NCI-H446 treated with DMSO at 0.1 percent for 48 hours (cell line): ENCODE measurements around the gene PBRM1.
"Not testable (repeated sequence)": the region's sequence is repeated elsewhere in the genome, so short reads cannot be mapped to it uniquely, and the experiment has no call there.

Experiments used
- DNase-seq: peaks from one replicate; lab custom pipeline; 2025; lab: John Stamatoyannopoulos, UW

PBRM1 gene

GRCh38 chr3:52704611-52705437 lies 19.1 kb upstream of the PBRM1 start:
- no peak for DNase-seq

GRCh38 chr3:52703341-52703740 lies 17.6 kb upstream of the PBRM1 start:
- DNase-seq, result no peak

DNA sequence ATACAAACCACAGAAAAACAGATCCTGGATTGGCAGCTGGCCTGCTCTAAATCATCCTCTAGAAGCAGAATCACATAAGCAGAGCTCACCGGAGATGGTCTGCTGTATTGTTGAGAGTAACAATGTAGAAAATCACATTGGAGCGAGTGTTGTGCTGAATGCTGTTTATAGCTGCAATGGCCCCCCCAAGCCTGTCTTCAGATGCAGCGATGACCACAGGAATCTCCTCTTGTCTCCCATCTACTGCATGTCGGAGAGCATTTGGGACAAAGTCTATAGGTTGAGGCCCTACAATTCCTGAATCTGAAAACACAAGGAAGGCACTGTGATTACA lies 11.9 kb upstream of the PBRM1 start:
- DNase-seq, result no peak

DNA sequence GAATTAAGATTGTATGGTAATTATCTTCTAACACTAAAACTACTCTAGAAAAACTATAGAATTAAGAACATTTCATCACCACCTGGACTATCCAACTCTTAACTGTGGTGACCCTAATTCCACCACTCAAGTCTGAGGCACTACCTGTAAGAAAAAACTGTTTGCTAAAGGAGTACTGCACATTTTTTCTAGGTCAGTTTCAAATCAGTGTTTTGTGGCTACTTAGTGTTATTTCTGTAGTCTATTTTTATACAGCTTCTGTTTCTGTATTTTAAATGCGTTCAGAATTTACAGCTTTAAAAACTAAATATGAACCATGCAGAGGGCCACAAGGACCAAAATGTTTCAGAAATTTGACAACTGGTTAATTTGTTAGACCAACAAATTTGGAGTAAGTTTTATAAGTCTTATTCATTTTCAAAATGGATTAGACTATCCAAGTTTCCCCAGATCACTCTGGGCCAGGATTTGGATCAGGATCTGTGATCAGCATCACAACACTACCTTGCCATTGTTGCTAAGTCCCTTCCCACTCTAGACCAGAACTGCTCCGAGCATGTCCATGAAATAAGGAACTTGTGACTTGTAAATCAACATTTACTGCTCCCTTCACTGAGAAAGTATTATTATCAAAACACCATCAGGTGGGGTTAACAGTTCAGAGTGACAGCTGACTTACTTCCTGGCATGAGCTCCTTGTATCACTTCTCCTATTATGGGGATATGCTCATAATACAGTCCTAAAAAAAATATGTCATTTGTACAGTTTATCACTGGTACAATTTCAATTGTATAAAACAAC lies 11.3 kb upstream of the PBRM1 start:
- no peak for DNase-seq

DNA sequence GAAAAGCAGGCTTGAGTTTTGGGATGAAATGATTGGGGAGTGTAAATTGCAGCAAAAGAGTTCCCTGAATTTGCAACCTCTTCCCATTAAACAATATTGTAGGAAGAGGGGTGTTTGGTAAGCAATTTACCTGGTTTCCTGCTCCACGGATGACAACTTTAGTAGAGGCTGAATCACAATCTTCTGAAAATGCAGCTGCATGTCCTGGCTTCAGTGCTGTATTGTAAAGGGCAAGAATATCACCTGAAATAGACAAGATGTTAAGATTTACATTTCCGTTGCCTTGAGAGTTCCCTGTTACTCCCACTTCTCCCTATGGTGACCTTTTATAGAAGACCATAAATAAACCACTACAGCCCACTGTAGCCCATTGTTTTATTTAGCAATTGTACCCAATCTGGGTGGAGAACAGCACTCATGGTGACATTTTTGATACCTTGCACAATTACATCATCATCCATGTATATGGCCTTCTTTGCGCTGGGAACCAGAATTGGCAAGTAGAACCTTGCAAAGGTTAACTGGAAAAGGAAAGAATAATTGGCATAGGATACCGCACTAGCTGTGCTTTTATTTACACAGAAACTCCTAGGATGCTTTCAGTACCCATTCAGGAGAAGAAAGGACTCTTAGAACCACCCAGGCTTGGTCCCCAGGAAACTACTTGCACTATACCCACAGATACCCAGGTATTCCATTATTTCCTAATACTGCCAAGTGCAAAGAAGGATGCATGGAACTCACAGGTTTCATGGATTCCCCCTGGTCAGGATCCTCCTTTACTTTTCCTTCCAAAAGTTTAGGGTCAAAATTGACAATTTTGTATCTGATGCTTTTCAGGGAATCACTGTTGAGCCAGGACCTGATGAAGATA lies 10.3 kb upstream of the PBRM1 start:
- DNase-seq, result no peak

- DNase-seq, result no peak
Measured at GRCh38 chr3:52694528-52695189, 8.9 kb upstream of the PBRM1 start.

DNA sequence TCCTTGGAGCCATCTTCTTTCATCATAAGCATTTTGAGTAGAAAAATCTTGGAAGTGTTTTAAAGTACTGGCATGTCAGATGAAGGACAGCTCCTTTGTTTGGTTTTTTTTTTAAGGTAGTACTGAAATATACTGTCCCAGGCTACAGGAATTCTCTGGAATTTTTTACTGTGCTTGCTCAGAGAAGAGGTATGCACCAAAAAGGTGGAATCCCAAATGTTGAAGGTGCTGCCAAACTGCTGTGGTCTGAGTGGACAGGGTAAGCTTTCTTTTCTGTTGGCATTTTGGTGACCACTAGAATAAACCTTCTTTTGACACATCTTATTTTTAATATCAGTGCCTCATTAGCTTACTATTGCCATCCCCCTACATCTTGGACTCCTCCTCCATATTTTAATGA lies 7.4 kb upstream of the PBRM1 start:
- DNase-seq, result no peak

DNA sequence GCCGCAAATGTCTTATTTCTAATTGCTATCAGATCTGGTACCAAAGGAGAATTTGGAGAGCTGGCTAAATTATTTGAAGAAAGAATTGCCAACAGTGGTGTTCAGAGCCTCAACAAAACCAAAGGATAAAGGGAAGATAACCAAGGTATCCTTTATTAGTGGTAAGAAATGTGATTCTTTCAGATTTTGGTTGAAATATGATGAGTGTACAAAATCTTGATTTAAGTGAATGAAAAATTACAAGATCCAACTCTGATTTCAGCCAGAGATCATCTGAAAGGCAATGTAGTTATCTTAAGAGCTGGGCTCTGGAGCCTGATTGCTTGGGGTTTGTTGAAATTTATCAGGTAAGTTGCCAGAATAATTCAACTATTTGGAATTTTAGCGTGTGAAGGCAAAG lies 4.8 kb upstream of the PBRM1 start:
- DNase-seq, result no peak

GRCh38 chr3:52689151-52689550 lies 3.4 kb upstream of the PBRM1 start:
- DNase-seq, result no peak

- DNase-seq, result no peak
Measured at GRCh38 chr3:52688266-52688665, 2.6 kb upstream of the PBRM1 start.

DNA sequence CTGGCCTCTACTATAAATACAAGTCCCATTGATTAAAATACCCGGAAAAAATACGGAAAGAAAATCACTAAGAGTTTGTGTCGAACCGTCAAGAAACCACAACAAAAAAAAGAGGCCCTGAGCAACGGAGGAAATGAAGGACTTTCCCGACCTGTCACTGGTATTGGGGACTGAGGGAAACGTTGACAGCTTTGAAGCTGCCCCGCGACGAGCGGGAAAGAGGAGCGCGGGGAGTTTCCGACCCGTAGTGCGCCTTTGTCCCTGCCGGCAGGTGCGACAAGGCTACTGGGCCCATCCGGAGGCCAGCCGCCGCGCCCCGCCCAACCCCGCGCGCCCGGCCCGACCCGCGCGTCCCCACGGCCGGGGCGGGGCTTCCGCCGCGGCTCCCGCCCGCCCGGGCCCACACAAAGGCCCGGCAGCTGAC lies 416 bp downstream of the PBRM1 start:
- DNase-seq, result peak; percentile 47

- no peak for DNase-seq
Measured at GRCh38 chr3:52684184-52684583, 1.5 kb downstream of the PBRM1 start.

GRCh38 chr3:52683611-52684010 lies 2.1 kb downstream of the PBRM1 start:
- no peak for DNase-seq

- DNase-seq, result no peak
Measured at GRCh38 chr3:52682016-52682415, 3.7 kb downstream of the PBRM1 start.

DNA sequence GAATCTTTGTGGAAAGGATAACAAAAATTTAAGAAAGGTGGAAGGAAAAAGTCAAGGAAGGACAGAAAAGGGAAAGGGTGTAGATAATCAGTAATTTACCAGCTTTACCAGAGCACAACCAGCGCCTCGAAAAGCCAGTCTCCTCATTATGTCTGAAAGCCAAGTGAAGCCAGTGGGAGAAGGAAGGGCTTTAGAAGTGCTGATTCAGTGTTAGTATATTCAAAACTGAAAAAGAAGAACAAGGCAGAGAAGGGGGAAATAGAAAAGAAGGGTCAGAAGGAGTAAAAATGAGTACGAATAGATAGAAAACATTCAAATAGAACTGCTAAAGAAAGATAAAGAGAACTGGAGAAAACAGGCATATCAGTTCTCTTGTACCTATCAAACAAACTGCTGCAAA lies 4.1 kb downstream of the PBRM1 start:
- no peak for DNase-seq

GRCh38 chr3:52679811-52680210 lies 5.9 kb downstream of the PBRM1 start:
- no peak for DNase-seq

DNA sequence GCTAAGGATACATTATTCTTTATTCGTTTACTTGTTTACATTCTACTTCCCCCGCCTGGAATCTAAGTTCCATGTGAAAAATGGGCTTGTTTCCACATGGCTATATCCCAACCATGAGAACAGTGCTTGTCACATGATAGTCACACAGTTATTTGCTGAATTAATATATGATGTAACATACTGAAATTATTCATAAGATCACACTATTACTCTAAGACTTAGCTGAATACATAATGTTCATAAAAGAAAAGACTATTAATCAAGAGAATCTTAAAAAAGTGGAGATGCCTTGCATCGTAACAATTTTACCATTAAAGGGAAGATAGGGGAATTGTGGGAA lies 6.5 kb downstream of the PBRM1 start:
- DNase-seq, result no peak

DNA sequence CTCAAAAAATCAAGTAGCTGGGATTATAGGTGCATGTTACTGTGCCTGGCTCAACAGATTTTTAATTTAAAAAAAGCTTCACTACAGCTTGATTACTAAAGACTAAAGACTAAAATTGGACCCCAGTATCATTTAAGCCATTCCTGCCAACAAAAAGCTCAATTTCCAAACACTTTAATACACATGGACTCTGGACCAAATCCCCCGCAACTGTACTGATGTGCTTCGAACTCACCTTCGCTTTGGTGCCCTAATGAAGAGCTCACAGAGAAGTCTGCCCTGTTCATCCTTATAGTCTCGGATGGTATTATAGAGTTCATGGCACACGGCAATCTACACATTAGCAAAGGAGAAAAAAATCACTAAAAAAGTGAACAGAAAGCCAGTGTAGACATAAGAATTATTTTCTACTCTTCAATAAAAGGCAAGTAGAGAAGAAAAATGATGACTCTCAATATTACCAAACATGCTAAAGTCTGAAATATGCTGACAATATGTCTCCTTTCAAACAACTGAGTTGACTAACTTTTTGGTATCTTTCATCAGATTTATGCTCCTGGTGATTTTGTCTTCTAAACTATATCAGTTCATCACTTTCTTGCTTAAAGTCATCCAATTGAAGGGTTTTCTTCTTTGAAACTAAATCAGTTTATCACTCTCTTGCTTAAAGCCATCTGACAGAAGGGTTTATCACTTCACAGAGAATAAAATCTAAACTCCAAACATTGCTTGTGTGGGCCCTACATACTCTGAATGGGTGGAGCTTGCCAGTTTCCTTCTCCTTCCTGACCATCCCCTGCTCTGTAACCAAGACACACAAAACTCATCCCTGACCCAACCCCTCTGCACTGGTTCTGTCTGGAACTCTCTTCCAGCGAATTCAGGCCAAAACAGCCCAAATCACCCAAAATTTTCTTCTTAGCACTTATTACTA lies 7.2 kb downstream of the PBRM1 start:
- DNase-seq, result no peak

DNA sequence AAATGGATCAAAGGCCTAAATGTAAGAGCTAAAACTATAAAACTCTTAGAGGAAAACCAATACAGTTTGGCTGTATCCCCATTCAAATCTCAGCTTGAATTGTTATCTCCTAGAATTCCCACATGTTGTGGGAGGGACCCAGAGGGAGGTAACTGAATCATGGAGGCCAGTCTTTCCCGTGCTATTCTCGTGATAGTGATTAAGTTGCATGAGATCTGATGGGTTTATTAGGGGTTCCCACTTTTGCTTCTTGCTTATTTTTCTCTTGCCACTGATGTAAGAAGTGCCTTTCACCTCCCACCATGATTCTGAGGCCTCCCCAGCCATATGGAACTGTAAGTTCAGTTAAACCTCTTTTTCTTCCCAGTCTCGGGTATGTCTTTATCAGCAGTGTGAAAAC lies 9.5 kb downstream of the PBRM1 start:
- DNase-seq, result not testable (repeated sequence)

DNA sequence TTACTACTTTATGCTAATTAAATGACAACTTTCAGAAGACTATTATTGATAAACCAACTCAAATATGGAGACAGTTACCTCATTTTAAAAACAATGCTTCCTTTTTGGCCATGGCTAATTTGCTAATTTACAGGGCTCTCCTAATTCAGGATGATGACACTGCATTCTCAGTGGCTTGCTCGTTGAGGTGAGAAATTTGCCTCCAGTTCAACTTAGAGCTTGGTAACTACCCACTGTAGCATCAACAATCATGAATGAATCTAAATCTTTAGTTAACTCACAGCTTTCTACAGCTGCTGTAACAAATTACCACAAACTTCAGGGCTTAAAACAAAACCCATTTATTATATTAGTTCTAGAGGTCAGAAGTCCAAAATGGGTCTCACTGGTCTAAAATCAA lies 14.0 kb downstream of the PBRM1 start:
- no peak for DNase-seq
